HG03175 (cell line): Measurements from ENCODE around the gene ROGDI.
"Not testable (repeated sequence)": the region's sequence is repeated elsewhere in the genome, so short reads cannot be mapped to it uniquely, and the experiment has no call there.

Source experiments
- ATAC-seq: cut with Tn5 transposase; IDR thresholded peaks from one replicate; pipeline ENCODE4 v1.9.1; 2021; ENCODE audit warnings: mild to moderate bottlenecking, moderate library complexity; ENCODE audit not compliant: unreplicated experiment

ROGDI gene

DNA sequence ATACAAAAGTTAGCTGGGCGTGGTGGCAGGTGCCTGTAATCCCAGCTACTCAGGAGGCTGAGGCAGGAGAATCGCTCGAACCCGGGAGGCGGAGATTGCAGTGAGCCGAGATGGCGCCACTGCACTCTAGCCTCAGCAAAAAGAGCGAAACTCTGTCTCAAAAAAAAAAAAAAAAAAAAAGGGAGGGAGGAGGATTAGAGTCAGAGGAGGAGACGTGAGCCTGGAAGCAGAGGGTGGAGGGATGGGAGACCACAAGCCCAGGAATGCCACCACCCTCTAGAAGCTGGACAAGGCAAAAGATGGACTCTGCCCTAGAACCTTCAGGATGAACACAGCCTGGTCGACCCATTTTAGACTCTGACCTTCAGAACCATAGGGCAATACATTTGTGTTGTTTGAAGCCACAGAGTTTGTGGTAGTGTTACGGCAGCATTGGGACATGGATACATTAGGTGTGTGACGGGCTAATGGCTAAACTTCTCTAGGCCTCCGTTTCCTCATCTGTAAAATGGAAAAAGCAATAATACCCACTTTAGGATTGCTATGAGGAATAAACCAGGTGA lies 9.4 kb downstream of the ROGDI start:
- no peak for ATAC-seq

DNA sequence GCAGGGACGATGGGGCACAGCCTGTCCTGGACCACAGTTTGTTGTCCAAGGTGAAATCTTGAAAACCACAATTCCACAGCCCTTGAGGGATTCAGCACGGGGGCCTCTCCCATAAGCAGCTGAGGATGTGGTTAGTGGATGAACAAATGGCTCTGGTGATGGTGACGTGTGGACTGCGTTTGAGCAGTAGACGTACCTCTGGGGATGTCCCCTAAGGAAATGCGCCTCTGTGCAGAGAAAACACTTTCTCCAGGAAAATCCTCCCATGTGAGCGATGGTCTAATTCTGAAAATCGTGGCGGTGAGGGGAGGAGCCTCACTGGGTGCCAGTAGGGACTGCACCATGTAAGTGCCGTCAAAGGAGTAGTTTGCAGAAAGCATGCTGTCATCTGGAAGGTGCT lies 11.6 kb downstream of the ROGDI start:
- ATAC-seq, result no peak

DNA sequence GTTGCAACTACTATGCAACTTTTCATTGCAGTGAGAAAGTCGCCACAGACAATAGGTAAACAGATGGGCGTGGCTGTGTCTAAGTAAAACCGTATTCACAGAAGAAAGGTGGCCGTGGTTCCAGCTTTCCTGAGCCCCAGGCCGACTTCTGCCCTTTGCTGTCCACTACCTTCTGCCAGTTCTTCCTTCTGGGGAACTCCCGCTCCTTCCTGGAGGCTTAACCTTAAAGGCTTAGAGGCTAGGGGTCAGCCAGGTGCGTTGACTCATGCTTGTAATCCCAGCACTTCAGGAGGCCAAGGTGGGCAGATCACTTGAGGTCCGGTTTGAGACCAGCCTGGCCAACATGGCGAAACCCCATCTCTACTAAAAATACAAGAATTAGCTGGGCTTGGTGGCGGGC lies 12.2 kb downstream of the ROGDI start:
- ATAC-seq, result no peak

DNA sequence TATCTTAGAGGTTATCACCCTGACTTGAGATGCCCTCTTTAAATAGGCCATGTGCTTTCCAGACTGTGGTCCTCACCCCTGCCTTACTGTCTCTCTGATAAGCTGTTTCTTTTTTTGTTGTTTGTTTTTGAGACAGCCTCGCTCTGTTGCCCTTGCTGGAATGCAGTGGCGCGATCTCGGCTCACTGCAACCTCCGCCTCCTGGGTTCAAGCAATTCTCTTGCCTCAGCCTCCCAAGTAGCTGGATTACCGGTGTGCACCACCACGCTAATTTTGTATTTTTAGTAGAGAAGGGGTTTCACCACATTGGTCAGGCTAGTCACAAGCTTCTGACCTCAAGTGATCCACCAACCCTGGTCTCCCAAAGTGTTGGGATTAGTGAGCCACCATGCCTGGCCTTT lies 13.5 kb downstream of the ROGDI start:
- ATAC-seq, result no peak

DNA sequence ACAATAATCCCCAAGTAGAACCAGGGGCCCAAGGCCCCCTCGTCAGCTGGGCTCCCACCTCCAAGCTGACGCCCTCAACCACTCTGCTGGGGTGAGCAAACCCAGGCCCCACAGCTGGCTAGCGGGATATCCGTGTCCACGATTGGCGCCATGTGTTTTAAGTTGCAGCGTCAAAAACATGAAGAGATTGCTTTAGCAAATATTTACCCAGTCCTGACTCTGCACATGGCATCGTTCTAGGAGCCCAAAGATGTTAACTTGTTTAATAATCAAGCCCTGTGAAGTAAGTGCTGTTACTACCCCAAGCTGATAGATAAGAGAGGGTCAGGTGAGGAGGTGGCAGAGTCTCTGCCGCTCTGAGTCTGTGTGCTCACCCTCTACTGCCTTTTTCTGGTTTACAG lies 13.9 kb downstream of the ROGDI start:
- ATAC-seq, result no peak

DNA sequence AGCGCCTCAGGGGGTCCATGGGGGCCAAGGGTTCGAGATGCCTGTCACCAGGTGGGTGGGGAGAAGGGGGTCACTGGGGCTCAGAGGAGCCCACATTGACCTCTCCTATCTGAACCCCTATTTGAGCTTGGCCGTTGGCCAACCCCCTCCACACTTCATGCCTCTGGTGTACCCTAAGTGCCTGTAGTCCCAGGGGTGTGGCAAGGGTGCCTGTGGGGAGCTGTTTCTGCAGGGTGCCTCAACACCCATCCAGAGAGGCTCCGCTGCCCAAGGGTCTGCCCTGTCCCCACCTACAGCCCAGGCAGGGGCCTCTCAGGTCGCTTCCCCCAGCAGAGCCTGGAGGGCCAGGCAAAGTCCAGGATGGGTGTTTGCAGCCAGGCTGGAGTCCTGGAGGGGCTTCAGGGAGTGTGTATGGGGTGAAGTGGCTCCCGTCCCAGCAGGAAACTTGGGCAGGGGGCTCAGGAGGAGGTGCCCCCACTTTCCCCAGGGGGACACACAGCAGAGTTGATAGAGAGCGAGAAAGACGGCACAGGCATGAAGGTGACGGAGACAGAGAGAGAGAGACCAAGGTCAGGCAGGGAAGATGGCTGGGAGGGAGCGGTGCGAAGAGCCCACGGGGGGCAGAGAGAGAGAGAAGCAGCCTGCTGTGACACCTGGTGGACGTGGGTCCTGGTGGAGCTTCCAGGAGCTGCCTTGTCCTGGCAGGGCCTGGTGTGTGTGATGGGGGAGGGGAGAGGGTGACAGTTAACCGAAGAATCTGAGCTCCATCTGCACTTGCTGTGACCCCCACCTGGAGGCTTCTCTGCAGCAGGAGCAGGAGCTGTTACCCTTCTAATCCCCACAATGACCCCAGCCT lies 14.6 kb downstream of the ROGDI start, which contains the start of gene SEPTIN12:
TSS of gene SEPTIN12 (minus strand) at position 719 of the 856 bp plus-strand sequence. CDS start at position 19, 700 bp downstream.
- no peak for ATAC-seq

DNA sequence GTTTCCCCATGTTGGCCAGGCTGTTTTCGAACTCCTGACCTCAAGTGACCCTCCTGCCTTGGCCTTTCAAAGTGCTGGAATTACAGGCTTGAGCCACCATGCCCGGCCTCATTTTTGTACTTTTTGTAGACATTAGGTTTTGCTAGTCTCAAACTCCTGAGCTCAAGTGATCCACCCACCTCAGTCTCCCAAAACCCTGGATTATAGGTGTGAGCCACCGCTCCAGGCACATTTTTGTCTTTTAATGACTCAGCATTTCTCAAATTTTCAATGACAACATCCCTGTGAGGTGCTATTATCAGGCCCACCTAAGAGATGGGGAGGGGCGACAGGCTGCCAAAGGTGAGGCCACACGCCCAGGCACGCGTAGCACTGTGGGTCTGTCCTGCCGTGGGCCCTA lies 15.4 kb downstream of the ROGDI start:
- ATAC-seq, result no peak

DNA sequence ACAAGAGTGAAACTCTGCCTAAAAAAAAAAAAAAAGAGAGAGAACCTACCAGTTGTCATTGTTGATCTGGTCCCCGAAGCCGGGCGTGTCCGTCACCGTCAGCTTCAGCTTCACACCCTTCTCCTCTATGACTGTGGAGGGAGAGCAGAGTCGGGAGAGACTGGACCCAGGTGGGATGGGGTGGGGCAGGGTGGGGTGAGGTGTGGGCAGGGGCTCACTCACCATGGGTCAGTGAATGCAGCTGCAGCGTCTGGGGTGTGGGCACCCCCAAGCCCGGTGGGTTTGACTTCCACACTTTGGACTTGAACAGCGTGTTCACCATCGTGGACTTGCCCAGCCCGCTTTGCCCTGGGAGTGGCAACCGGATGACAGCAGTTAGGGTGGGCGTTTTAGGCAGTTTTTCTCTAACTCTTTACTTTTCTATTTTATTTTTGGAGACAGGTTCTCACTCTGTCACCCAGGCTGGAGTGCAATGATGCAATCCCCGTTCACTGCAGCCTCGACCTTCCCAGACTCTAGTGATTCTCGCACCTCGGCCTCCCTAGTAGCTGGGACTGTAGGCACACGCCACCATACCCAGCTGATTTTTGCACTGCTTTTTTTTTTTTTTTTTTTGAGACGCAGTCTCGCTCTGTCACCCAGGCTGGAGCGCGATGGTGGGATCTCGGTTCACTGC lies 16.5 kb downstream of the ROGDI start:
- no peak for ATAC-seq

DNA sequence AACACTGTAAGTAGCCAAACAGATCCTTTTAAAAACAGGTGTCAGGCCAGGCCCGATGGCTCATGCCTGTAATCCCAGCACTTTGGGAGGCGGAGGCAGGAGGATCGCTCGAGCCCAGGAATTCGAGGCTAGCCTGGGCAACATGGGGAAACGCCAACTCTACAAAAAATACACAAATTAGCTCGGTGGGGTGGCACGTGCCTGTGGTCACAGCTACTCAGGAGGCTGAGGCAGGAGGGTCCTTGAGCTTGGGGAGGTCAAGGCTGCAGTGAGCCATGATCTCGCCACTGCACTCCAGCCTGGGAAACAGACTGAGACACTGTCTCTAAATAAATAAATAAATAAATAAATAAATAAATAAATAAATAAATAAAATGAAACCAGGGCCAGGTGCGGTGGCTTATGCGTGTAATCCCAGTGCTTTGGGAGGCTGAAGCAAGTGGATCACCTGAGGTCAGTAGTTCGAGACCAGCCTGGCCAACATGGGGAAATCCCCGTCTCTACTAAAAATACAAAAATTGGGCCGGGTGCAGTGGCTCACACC lies 17.9 kb downstream of the ROGDI start:
- ATAC-seq, result not testable (repeated sequence)

DNA sequence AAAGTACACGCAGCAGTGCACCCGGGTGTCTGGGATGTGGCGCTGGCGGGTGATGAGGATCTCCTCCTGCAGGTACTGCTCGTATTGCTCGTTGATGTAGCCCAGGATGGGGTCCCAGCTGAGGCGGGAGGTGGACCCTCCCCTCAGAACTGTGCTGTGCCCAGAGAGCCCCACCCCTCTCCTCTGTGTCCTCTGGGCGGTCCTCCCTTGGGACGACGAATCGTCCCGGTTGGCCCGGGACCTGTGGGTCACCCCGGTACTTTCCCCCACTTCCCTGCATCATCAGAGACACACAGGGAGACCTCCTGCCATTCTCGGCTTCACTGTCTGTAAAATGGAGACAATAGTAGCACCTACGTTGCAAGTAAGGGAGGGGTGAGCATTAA lies 18.5 kb downstream of the ROGDI start:
- no peak for ATAC-seq

DNA sequence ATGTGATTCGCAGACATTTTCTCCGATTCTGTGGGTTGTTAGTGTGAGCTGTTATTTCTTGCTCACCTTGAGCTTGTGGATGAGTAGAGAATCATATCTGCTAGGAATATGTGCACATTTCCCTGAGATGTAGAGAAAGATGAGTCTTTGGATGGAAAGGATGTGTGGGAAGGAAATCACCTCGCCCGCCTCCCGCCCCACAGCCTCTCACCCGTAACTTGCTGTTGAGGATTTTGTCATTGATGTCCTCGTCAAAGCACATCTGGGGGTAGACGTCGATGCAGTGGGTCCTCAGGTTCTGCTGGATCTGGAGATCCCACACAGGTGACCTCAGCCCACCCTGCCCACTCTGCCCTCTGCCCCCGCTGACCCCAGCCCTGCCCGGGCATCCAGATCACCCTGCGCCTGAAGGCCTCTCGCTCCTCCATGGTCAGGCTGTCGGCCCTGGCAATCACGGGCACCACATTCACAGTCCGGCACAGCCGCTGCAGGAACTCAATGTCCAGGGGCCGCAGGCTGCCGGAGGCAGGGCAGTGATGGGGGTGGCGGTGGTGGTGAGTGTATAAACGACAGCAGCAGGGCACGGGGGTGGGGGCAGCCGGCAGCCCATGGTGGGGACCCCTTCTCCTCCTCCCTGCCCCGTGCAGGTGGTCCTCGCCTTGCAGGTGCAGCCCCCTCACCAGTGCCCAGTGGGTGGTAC lies 19.0 kb downstream of the ROGDI start:
- no peak for ATAC-seq

DNA sequence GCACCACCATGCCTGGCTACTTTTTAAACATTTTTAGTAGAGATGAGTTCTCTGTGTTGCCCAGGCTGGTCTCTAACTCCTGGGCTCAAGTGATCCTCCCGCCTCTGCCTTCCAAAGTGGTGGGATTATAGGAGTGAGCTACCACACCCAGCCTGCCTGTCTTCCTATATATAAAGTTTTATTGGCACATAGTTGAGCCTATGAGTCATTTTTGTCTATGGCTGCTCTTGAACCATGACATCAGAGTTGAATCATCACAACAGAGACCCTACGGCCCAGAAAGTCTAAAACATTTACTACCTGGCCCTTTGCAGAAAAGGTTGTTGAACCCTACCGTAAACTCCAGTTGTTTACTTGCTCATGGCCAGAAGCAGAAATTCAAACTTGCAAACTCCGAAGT lies 22.2 kb downstream of the ROGDI start:
- ATAC-seq, result no peak

DNA sequence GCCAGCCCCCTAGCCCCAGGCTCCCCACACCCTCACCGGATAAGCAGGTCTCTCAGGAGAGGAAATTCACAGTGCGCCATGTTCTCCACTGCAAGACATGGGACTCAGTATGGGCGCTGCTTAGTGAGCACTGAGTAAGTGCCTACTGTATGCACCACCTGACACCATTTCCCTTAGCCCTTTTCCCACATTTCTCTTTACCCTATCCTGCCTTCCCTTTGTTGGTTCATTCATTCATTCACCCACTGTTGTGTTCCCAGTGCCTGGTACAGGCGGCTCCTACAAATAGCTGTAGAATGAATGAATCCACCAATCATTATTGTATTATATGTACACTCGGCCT lies 24.4 kb downstream of the ROGDI start:
- ATAC-seq, result no peak

DNA sequence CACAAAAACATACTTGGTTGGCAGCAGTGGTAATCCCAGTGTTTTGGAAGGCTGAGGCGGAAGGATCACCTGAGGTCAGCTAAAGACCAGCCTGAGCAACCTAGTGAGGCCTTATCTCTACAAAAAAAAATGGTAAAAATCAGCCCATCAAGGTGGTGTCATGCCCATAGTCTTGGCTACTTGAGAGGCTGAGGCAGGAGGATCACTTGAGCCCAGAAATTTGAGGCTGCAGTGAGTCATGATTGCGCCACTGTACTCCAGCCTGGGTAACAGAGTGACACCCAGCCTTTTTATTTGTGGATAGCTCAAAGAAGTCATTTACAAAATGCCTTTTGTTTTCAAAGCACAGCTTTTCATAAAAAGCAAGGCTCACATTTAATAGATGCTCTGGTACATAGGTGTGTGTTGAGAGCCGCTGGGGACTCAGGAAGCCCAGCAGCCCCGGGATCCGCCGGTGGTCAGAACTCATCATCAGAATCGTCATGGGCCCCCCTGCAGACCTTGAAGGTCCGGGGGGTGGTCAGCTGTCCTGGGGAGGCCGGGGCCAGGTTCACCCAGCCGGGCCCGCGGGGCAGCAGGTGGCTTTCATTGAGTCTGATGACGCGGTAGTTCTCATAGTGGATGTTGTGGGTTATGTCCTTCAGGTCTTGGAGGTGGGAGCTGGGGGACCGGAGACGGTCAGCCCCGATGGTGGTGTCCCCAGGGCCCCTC lies 24.9 kb downstream of the ROGDI start:
- no peak for ATAC-seq

DNA sequence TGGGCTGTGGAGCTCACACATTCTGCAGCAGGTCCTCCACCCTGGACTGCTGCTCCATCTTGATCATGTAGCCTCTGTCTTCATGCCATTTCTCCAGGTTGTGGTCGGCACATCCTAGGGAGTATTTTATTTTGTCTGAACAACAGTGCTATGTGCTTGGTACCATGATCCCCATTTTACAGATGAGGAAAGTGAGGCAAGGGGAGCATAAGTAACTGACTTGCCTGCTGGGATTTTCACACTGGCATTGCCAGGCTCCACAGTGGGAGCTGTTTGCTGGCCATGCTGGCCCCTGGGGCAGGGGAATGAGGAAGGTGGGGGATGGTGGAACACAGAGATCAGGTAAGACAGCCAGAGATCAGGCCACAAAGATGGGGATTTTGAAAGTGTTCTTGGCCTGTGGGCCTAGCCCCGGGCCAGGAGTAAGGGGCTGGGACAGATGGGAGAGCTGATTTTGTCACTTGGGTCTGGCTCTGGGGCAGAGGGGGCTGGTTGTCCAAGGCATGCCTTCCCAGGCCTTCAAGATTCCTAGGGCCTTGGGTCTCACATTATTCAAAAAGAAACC lies 26.2 kb downstream of the ROGDI start:
- no peak for ATAC-seq

DNA sequence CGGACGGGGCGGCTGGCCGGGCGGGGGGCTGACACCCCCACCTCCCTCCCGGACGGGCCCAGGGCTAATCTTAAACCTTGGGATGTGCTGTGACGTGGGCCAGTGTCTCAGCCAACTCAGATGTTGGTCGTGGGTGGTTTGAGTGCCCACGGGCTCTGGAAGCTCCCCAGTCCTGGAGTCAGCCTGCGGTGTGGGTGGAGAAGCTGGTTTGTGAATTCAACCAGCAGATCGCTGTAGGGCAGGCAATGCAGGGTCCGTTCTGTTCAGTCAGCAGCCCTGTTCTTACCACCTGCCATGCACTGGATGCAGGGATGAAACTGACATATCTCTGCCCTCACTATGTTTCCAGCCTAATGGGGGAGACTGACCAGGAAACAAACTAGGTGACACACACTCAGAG lies 27.4 kb downstream of the ROGDI start:
- no peak for ATAC-seq

DNA sequence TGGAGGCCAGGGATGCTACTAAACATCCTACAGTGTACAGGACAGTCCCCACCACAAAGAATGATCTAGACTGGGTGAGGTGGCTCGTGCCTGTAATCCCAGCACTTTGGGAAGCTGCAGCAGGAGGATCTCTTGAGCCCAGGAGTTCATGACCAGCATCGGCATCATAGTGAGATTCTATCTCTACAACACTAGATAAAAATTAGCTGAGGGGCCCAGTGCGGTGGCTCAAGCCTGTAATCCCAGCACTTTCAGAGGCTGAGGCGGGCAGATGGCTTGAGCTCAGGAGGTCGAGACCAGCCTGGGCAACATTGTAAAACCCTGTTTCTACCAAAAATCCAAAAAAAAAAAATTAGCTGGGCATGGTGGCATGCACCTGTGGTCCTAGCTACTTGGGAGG lies 30.1 kb downstream of the ROGDI start:
- no peak for ATAC-seq

DNA sequence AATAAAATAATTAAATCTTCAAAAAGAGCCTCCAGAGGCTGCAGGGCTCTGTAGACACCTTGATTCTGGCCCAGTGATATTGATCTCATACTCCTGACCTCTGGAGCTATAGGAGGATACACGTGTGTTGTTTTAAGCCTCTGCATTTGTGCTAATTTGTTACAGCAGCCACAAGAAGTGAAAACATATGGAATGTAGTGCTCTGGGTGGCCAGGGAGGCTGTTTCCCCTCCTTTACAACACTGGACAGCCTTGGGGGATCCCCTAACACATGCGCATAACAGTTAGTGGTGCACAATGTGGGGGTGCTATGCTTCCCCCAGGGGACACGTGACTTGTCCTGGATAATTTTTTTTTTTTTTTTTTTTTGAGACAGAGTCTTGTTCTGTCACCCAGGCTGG lies 30.8 kb downstream of the ROGDI start:
- ATAC-seq, result no peak

DNA sequence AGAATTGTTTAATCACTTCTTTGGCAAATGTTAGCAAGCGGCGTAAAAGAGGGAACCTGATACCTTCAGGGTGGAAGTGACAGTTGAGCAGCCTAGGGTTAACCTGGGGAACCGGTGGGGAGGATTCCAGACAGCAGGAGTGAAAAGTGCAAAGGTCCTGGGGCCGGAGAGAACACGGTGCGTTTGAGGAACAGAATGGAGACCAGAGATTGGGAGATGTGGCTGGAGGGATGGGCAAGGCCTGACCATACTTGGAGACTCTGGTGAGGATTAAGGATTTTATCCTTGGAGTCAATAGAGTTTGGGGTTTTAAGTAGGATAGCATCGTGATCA lies 33.2 kb downstream of the ROGDI start:
- no peak for ATAC-seq

DNA sequence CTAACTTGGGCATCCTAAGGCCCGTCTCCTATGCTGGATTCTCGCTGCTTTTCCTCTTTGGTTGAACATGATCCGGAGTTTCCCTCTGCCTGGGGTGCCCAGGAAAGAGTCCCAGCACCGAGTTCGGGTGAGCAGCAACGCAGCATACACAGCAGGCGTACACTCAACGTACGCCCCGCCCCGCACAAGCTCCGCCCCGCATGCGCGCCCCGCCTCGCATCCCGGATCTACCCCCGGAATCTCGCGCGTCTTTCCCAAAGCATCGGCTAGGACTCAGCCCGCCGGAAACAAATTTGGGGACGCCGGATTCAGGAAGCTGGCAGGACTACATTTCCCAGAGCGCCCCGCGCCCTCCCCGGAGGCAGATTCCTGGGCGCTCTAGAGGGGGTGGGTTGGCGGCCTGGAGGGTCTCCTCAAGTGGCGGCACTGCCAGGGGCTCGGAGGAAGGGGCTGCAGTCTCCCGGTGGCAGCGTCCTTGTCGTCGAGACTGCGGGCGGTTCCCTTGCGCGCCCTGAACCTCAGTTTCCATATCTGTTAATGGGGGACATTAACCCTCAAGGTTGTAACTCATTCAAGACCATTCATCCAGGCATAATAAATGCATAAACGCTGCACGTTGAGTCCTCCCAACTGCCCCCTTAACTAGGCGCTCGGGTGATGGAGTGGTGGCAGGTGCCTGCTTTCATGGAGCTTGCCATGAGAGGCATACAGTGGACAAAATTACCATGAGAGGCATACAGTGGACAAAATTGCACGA lies 33.7 kb downstream of the ROGDI start:
- ATAC-seq, result peak; percentile 64
